Epithelial cell of prostate (primary cell): ENCODE measurements around the gene THAP3.

Experiments used
- DNase-seq: peaks from one replicate; pipeline ENCODE4 v3.0.0-alpha.2; 2011; ENCODE audit warnings: low read depth, low spot score
- H3K27ac ChIP-seq: fragments of 450-650 bp; 2 replicates; pipeline ENCODE4 v1.5.1; 2017; ENCODE audit warnings: mild to moderate bottlenecking

The THAP3 gene

GRCh38 chr1:6624710-6625583 lies at the start of gene THAP3:
Gene THAP3, plus strand, starts transcription at chr1:6624868. Its CDS starts 351 bp downstream, at chr1:6625219.
- no peak for DNase-seq
- H3K27ac ChIP-seq = peak within 1 kb of the TSS; percentile 67

- H3K27ac ChIP-seq = no peak overlapping the region
Measured at GRCh38 chr1:6577831-6578525, 46.7 kb upstream of the THAP3 start.

GRCh38 chr1:6578624-6579373 lies 45.9 kb upstream of the THAP3 start:
- no peak for DNase-seq
- no peak overlapping the region for H3K27ac ChIP-seq

More at GRCh38 chr1:6577831-6578525, 46.7 kb upstream of the THAP3 start:
- DNase-seq = no peak

GRCh38 chr1:6579374-6580118 lies 45.1 kb upstream of the THAP3 start, which contains the start of gene ZBTB48:
Gene ZBTB48, plus strand, starts transcription at chr1:6579994. Its CDS starts 616 bp downstream, at chr1:6580610.
- H3K27ac ChIP-seq = peak within 1 kb of the TSS; percentile 56
- peak; percentile 78 for DNase-seq

- no peak for DNase-seq
- H3K27ac ChIP-seq = peak overlapping the region; percentile 56
Measured at GRCh38 chr1:6580119-6580592, 44.5 kb upstream of the THAP3 start.

GRCh38 chr1:6580593-6581409 lies 43.9 kb upstream of the THAP3 start:
- H3K27ac ChIP-seq = peak overlapping the region; percentile 56
- no peak for DNase-seq

- H3K27ac ChIP-seq = peak overlapping the region; percentile 56
- DNase-seq = no peak
Measured at GRCh38 chr1:6581561-6582305, 42.9 kb upstream of the THAP3 start.

GRCh38 chr1:6582370-6582769 lies 42.3 kb upstream of the THAP3 start:
- peak overlapping the region; percentile 56 for H3K27ac ChIP-seq
- no peak for DNase-seq

- DNase-seq = no peak
- H3K27ac ChIP-seq = no peak overlapping the region
Measured at GRCh38 chr1:6584126-6585080, 40.3 kb upstream of the THAP3 start.

GRCh38 chr1:6585081-6585722 lies 39.5 kb upstream of the THAP3 start:
- DNase-seq = no peak
- no peak overlapping the region for H3K27ac ChIP-seq

GRCh38 chr1:6585841-6586240 lies 38.8 kb upstream of the THAP3 start:
- no peak for DNase-seq
- no peak overlapping the region for H3K27ac ChIP-seq

GRCh38 chr1:6586404-6586816 lies 38.3 kb upstream of the THAP3 start:
- DNase-seq = no peak
- no peak overlapping the region for H3K27ac ChIP-seq

GRCh38 chr1:6587261-6588005 lies 37.2 kb upstream of the THAP3 start:
- H3K27ac ChIP-seq = peak overlapping the region; percentile 53
- no peak for DNase-seq

- no peak for DNase-seq
- peak overlapping the region; percentile 53 for H3K27ac ChIP-seq
Measured at GRCh38 chr1:6588128-6588892, 36.4 kb upstream of the THAP3 start.

- DNase-seq = no peak
- peak overlapping the region; percentile 53 for H3K27ac ChIP-seq
Measured at GRCh38 chr1:6588893-6589520, 35.7 kb upstream of the THAP3 start.
